ENCODE results near the gene CSNK2A1.
"Not testable (repeated sequence)": the region's sequence is repeated elsewhere in the genome, so short reads cannot be mapped to it uniquely, and the experiment has no call there.

Gene CSNK2A1

GRCh38 chr20:462199-462991 lies 81.2 kb downstream of the CSNK2A1 start, which contains the start of gene TBC1D20:
TBC1D20 (minus strand) TSS chr20:462533; CDS start chr20:462405, 128 bp downstream.
- Mint-ChIP-seq H3K4me1 (peaks cover 47% of the 10 kb centered on the region), H3K9me3 (no peaks in the 10 kb centered on the region), H3K27me3 (no peaks in the 10 kb centered on the region), H3K4me3 (peak within 1 kb of the TSS; percentile 99), H3K36me3 (peaks cover 2% of the 10 kb centered on the region), H3K27ac (peak within 1 kb of the TSS; percentile 97)

GRCh38 chr20:461254-462198 lies 82.1 kb downstream of the CSNK2A1 start:
- peak overlapping the region; percentile 99 for H3K4me3 Mint-ChIP-seq
- H3K36me3 Mint-ChIP-seq, result peaks cover 3% of the 10 kb centered on the region
- peaks cover 49% of the 10 kb centered on the region for H3K4me1 Mint-ChIP-seq
- H3K9me3 Mint-ChIP-seq, result no peaks in the 10 kb centered on the region
- H3K27me3 Mint-ChIP-seq, result no peaks in the 10 kb centered on the region
- peak overlapping the region; percentile 96 for H3K27ac Mint-ChIP-seq

- Mint-ChIP-seq H3K27ac (peak overlapping the region; percentile 25), H3K27me3 (no peaks in the 10 kb centered on the region), H3K36me3 (peaks cover 3% of the 10 kb centered on the region), H3K9me3 (no peaks in the 10 kb centered on the region), H3K4me3 (peak overlapping the region; percentile 99), H3K4me1 (peaks cover 53% of the 10 kb centered on the region)
Observed at GRCh38 chr20:460707-461106, 82.9 kb downstream of the CSNK2A1 start.

GRCh38 chr20:460180-460579 lies 83.4 kb downstream of the CSNK2A1 start:
- H3K4me1 Mint-ChIP-seq, result peaks cover 54% of the 10 kb centered on the region
- H3K27ac Mint-ChIP-seq, result peak overlapping the region; percentile 25

GRCh38 chr20:458776-459175 lies 84.8 kb downstream of the CSNK2A1 start:
- H3K36me3 Mint-ChIP-seq, result peaks cover 3% of the 10 kb centered on the region
- no peaks in the 10 kb centered on the region for H3K9me3 Mint-ChIP-seq
- H3K4me3 Mint-ChIP-seq, result peak overlapping the region; percentile 19
- peak overlapping the region; percentile 35 for H3K27ac Mint-ChIP-seq
- no peaks in the 10 kb centered on the region for H3K27me3 Mint-ChIP-seq
- peaks cover 58% of the 10 kb centered on the region for H3K4me1 Mint-ChIP-seq

More at GRCh38 chr20:460180-460579, 83.4 kb downstream of the CSNK2A1 start:
- Mint-ChIP-seq H3K9me3 (no peaks in the 10 kb centered on the region), H3K27me3 (no peaks in the 10 kb centered on the region), H3K4me3 (peak overlapping the region; percentile 99), H3K36me3 (peaks cover 3% of the 10 kb centered on the region)

- no peak overlapping the region for H3K4me3 Mint-ChIP-seq
- peaks cover 3% of the 10 kb centered on the region for H3K36me3 Mint-ChIP-seq
- peaks cover 45% of the 10 kb centered on the region for H3K4me1 Mint-ChIP-seq
- H3K27me3 Mint-ChIP-seq, result no peaks in the 10 kb centered on the region
- no peaks in the 10 kb centered on the region for H3K9me3 Mint-ChIP-seq
- H3K27ac Mint-ChIP-seq, result no peak overlapping the region
Observed at GRCh38 chr20:454951-455350, 88.6 kb downstream of the CSNK2A1 start.

GRCh38 chr20:452021-452420 lies 91.6 kb downstream of the CSNK2A1 start:
- H3K4me1 Mint-ChIP-seq, result peaks cover 30% of the 10 kb centered on the region
- not testable (repeated sequence) for H3K27ac Mint-ChIP-seq, H3K4me3 Mint-ChIP-seq, H3K9me3 Mint-ChIP-seq, H3K27me3 Mint-ChIP-seq, H3K36me3 Mint-ChIP-seq

- H3K27ac Mint-ChIP-seq, result no peak overlapping the region
- peaks cover 23% of the 10 kb centered on the region for H3K4me1 Mint-ChIP-seq
- H3K27me3 Mint-ChIP-seq, result no peaks in the 10 kb centered on the region
- no peaks in the 10 kb centered on the region for H3K9me3 Mint-ChIP-seq
- no peak overlapping the region for H3K4me3 Mint-ChIP-seq
- H3K36me3 Mint-ChIP-seq, result peaks cover 13% of the 10 kb centered on the region
Observed at GRCh38 chr20:445514-446336, 97.9 kb downstream of the CSNK2A1 start.

- H3K4me3 Mint-ChIP-seq, result no peak overlapping the region
- H3K27me3 Mint-ChIP-seq, result no peaks in the 10 kb centered on the region
- peaks cover 25% of the 10 kb centered on the region for H3K4me1 Mint-ChIP-seq
- H3K27ac Mint-ChIP-seq, result no peak overlapping the region
- no peaks in the 10 kb centered on the region for H3K9me3 Mint-ChIP-seq
- peaks cover 16% of the 10 kb centered on the region for H3K36me3 Mint-ChIP-seq
Observed at GRCh38 chr20:444862-445426, 98.6 kb downstream of the CSNK2A1 start.

- Mint-ChIP-seq H3K27ac (no peak overlapping the region), H3K36me3 (peaks cover 23% of the 10 kb centered on the region), H3K27me3 (no peaks in the 10 kb centered on the region), H3K4me1 (peaks cover 28% of the 10 kb centered on the region), H3K9me3 (no peaks in the 10 kb centered on the region), H3K4me3 (no peak overlapping the region)
Observed at GRCh38 chr20:444117-444516, 99.5 kb downstream of the CSNK2A1 start.

- Mint-ChIP-seq H3K36me3 (peaks cover 29% of the 10 kb centered on the region), H3K27ac (no peak overlapping the region), H3K4me1 (peaks cover 36% of the 10 kb centered on the region), H3K9me3 (no peaks in the 10 kb centered on the region), H3K27me3 (no peaks in the 10 kb centered on the region), H3K4me3 (no peak overlapping the region)
Observed at GRCh38 chr20:443223-443775, 100.3 kb downstream of the CSNK2A1 start.

- Mint-ChIP-seq H3K4me3 (no peak overlapping the region), H3K9me3 (no peaks in the 10 kb centered on the region), H3K4me1 (peaks cover 51% of the 10 kb centered on the region), H3K27ac (no peak overlapping the region), H3K36me3 (peaks cover 37% of the 10 kb centered on the region), H3K27me3 (no peaks in the 10 kb centered on the region)
Observed at GRCh38 chr20:440636-441035, 103.0 kb downstream of the CSNK2A1 start.

- H3K27ac Mint-ChIP-seq, result peak overlapping the region; percentile 84
- peaks cover 56% of the 10 kb centered on the region for H3K4me1 Mint-ChIP-seq
- H3K9me3 Mint-ChIP-seq, result no peaks in the 10 kb centered on the region
- H3K27me3 Mint-ChIP-seq, result no peaks in the 10 kb centered on the region
- peaks cover 38% of the 10 kb centered on the region for H3K36me3 Mint-ChIP-seq
- peak overlapping the region; percentile 44 for H3K4me3 Mint-ChIP-seq
Observed at GRCh38 chr20:440148-440547, 103.4 kb downstream of the CSNK2A1 start.

- Mint-ChIP-seq H3K36me3 (peaks cover 35% of the 10 kb centered on the region), H3K4me3 (peak overlapping the region; percentile 88), H3K27ac (peak overlapping the region; percentile 90), H3K27me3 (no peaks in the 10 kb centered on the region), H3K4me1 (peaks cover 69% of the 10 kb centered on the region), H3K9me3 (no peaks in the 10 kb centered on the region)
Observed at GRCh38 chr20:438571-439469, 104.8 kb downstream of the CSNK2A1 start.

All from activated naive CD4-positive, alpha-beta T cell treated with anti-CD3 and anti-CD28 coated beads, Interleukin-2, amount 50 U/mL, for 24 hours (primary cell).